ENCODE data around the gene OXTR. TPM values are rescaled to one million over a fixed set of nuclear protein-coding genes. Genes with fewer than 3 reads are reported as not detected.

The OXTR gene
- total and polyA plus RNA-seq, 2 of the 13 experiments (the other 11 are each of a cell fraction or from before 2014, with no cell fraction given): 0.36 to 0.95 TPM

DNA sequence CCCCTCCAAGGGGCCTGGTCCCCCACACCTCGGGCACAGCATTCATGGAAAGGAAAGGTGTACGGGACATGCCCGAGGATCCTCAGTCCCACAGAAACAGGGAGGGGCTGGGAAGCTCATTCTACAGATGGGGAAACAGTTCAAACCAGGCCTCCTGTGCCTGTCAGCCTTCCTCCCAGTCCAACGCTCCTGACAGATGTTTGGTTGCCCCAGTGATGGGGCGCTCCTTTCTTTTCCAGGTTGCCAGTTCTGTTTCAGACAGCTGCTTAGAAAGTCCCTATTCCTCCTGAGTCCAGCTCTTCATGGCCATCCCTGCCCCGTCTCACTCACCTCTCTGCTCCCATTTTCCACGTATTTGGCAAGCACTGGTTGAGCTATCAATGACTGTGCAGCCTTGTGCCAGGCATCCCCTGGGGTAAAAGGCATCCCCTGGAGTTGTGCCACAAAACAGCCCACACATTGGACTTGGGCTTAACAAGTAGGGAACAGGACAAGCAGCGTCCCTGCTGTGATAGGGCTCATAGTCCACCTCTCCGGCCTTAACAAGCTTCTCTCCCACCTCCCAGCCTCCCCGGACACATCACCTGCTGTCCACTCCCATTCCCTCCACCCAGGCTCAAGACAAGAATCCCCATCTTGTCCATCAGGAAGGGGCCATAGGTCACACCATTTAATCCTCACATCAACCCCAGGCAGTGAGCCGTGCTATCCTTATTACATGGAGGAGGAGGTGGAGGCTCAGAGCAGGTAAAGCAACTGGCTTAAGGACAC is 6.6 kb downstream of the OXTR start (continued):
- TF ChIP-seq, protein P1, sequence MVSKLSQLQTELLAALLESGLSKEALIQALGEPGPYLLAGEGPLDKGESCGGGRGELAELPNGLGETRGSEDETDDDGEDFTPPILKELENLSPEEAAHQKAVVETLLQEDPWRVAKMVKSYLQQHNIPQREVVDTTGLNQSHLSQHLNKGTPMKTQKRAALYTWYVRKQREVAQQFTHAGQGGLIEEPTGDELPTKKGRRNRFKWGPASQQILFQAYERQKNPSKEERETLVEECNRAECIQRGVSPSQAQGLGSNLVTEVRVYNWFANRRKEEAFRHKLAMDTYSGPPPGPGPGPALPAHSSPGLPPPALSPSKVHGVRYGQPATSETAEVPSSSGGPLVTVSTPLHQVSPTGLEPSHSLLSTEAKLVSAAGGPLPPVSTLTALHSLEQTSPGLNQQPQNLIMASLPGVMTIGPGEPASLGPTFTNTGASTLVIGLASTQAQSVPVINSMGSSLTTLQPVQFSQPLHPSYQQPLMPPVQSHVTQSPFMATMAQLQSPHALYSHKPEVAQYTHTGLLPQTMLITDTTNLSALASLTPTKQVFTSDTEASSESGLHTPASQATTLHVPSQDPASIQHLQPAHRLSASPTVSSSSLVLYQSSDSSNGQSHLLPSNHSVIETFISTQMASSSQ (IDR thresholded peaks at IDR 0.05; ENCODE audit: low read depth): no peak
- TF ChIP-seq, protein P1 (CRISPR knock-in tag; IDR thresholded peaks at IDR 0.05; ENCODE audit: borderline replicate concordance): no peak
- no peak for TF ChIP-seq BCL6 (CRISPR knock-in tag; IDR thresholded peaks at IDR 0.05)
- TF ChIP-seq ZIK1 (CRISPR knock-in tag; IDR thresholded peaks at IDR 0.05; ENCODE audit: borderline replicate concordance, low read depth): no peak
- no peak for TF ChIP-seq HOXD1 (CRISPR knock-in tag; IDR thresholded peaks at IDR 0.05)

GRCh38 chr3:8761866-8762265 is 7.5 kb downstream of the OXTR start:
- in situ Hi-C loops (cut with HindIII; ENCODE audit: extremely low pct_ligation_motif_present, low pct_unique_long_range_greater_than_20kb) (no loop called here), intact Hi-C loops (cut with micrococcal nuclease; ENCODE audit: unreplicated experiment) (no loop called here)
- Histone ChIP-seq H3K27ac (ENCODE audit: extremely low read length, insufficient read depth, low read length) (no peak overlapping the region), H3K79me2 (ENCODE audit: insufficient read depth, low read length) (no peaks in the 10 kb centered on the region), H3K4me2 (ENCODE audit: low read depth, low read length) (no peak overlapping the region), H2AFZ (ENCODE audit: low read length) (no peak overlapping the region), H3K27me3 (ENCODE audit: control insufficient read depth in 1 of 2, insufficient read depth in 2 of 2, low read length in 2 of 2) (peaks cover 0 to 15% of the 10 kb centered on the region in 2 experiments; a peak in 2 of 5 replicates), H3K9ac (ENCODE audit: insufficient read depth, low read depth, low read length) (no peak overlapping the region), H3K36me3 (replicated peaks in 1 of 2; ENCODE audit: control insufficient read depth in 1 of 2, insufficient read depth in 2 of 2, low read length in 2 of 2) (no peaks in the 10 kb centered on the region), H3K4me1 (ENCODE audit: insufficient read depth, low read length) (peaks cover 23% of the 10 kb centered on the region), H3K9me3 (ENCODE audit: low read length) (no peaks in the 10 kb centered on the region), H4K20me1 (ENCODE audit: insufficient read depth, low read length) (no peaks in the 10 kb centered on the region), H3K4me3 (replicated peaks in 1 of 3; ENCODE audit: insufficient read depth in 1 of 3, low read depth in 2 of 3, low read length in 3 of 3) (no peak overlapping the region)
- ChIA-PET CTCF (ENCODE audit: low intra/inter-chr PET ratio, low total read pairs) (no interaction called here), POLR2A (no interaction called here)
- no peak for DNase-seq (ENCODE audit: low spot score)
- WGBS (ENCODE audit: low lambda C conversion rate): 15% methylated on average over 5 of the region's 5 CpGs
- BruUV-seq (replicated peaks): no TSS peak
- FAIRE-seq: no peak
- no peak for ATAC-seq
- no peak for TF ChIP-seq SP5 (CRISPR knock-in tag; IDR thresholded peaks at IDR 0.05; ENCODE audit: borderline replicate concordance, low read depth)
- TF ChIP-seq TBX3 (IDR thresholded peaks at IDR 0.05; ENCODE audit: borderline replicate concordance): no peak
- no peak for TF ChIP-seq CSRNP2 (CRISPR knock-in tag; conservative IDR thresholded peaks at IDR 0.05; ENCODE audit: low read depth)
- TF ChIP-seq ZNF441 (CRISPR knock-in tag; IDR thresholded peaks at IDR 0.05; ENCODE audit: borderline replicate concordance): no peak
- no peak for TF ChIP-seq ZFP82 (CRISPR knock-in tag; IDR thresholded peaks at IDR 0.05; ENCODE audit: borderline replicate concordance)
- no peak for TF ChIP-seq ZFP36L2 (CRISPR knock-in tag; IDR thresholded peaks at IDR 0.05)
- TF ChIP-seq, protein P2, sequence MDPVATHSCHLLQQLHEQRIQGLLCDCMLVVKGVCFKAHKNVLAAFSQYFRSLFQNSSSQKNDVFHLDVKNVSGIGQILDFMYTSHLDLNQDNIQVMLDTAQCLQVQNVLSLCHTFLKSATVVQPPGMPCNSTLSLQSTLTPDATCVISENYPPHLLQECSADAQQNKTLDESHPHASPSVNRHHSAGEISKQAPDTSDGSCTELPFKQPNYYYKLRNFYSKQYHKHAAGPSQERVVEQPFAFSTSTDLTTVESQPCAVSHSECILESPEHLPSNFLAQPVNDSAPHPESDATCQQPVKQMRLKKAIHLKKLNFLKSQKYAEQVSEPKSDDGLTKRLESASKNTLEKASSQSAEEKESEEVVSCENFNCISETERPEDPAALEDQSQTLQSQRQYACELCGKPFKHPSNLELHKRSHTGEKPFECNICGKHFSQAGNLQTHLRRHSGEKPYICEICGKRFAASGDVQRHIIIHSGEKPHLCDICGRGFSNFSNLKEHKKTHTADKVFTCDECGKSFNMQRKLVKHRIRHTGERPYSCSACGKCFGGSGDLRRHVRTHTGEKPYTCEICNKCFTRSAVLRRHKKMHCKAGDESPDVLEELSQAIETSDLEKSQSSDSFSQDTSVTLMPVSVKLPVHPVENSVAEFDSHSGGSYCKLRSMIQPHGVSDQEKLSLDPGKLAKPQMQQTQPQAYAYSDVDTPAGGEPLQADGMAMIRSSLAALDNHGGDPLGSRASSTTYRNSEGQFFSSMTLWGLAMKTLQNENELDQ (CRISPR knock-in tag; IDR thresholded peaks at IDR 0.05; ENCODE audit: borderline replicate concordance): no peak
- no peak for TF ChIP-seq ZNF713 (CRISPR knock-in tag; IDR thresholded peaks at IDR 0.05)
